T-helper 1 cell treated with Interleukin-12 subunit alpha and Interleukin-12 subunit beta and Interleukin-4 antibody, amounts not matched to agents 30 μg/mL and 1 μg/mL, for 36 hours (primary cell): ENCODE measurements around the gene FAS.

Experiments used
- H3K27ac Mint-ChIP-seq: one replicate; pipeline ENCODE4 v1.8.0; 2021; ENCODE audit warnings: mild to moderate bottlenecking, mixed read lengths
- H3K27me3 Mint-ChIP-seq: one replicate; pipeline ENCODE4 v1.8.0; 2021; ENCODE audit warnings: low read depth, mixed read lengths
- H3K36me3 Mint-ChIP-seq: one replicate; pipeline ENCODE4 v1.8.0; 2021; ENCODE audit warnings: low read depth, mixed read lengths
- H3K4me1 Mint-ChIP-seq: one replicate; pipeline ENCODE4 v1.8.0; 2021; ENCODE audit warnings: low read depth, mixed read lengths
- H3K4me3 Mint-ChIP-seq: one replicate; pipeline ENCODE4 v1.8.0; 2021; ENCODE audit warnings: mild to moderate bottlenecking, moderate library complexity, mixed read lengths
- H3K9me3 Mint-ChIP-seq: one replicate; pipeline ENCODE4 v1.8.0; 2021; ENCODE audit warnings: mixed read lengths

FAS gene

GRCh38 chr10:88990384-88991160 is at the start of gene FAS:
TSS of gene FAS (plus strand) at chr10:88990798. CDS start at chr10:88990877, 79 bp downstream.
- peak within 1 kb of the TSS; percentile 98 for H3K4me3 Mint-ChIP-seq
- peaks cover 54% of the 10 kb centered on the region for H3K4me1 Mint-ChIP-seq
- H3K36me3 Mint-ChIP-seq, result peaks cover 27% of the 10 kb centered on the region
- H3K9me3 Mint-ChIP-seq, result peaks cover 8% of the 10 kb centered on the region
- peak within 1 kb of the TSS; percentile 97 for H3K27ac Mint-ChIP-seq
- no peaks in the 10 kb centered on the region for H3K27me3 Mint-ChIP-seq

GRCh38 chr10:88941026-88941425 is 49.6 kb upstream of the FAS start:
- no peaks in the 10 kb centered on the region for H3K9me3 Mint-ChIP-seq
- H3K4me1 Mint-ChIP-seq, result peaks cover 6% of the 10 kb centered on the region
- no peak overlapping the region for H3K4me3 Mint-ChIP-seq
- no peaks in the 10 kb centered on the region for H3K27me3 Mint-ChIP-seq
- peaks cover 30% of the 10 kb centered on the region for H3K36me3 Mint-ChIP-seq
- no peak overlapping the region for H3K27ac Mint-ChIP-seq

- Mint-ChIP-seq H3K4me1 (peaks cover 1% of the 10 kb centered on the region), H3K9me3 (no peaks in the 10 kb centered on the region), H3K36me3 (peaks cover 28% of the 10 kb centered on the region), H3K27me3 (no peaks in the 10 kb centered on the region), H3K27ac (no peak overlapping the region), H3K4me3 (no peak overlapping the region)
Observed at GRCh38 chr10:88943778-88944177, 46.8 kb upstream of the FAS start.

- Mint-ChIP-seq H3K9me3 (no peaks in the 10 kb centered on the region), H3K4me3 (no peak overlapping the region), H3K36me3 (peaks cover 28% of the 10 kb centered on the region), H3K4me1 (peaks cover 1% of the 10 kb centered on the region), H3K27ac (no peak overlapping the region), H3K27me3 (no peaks in the 10 kb centered on the region)
Observed at GRCh38 chr10:88944813-88945212, 45.8 kb upstream of the FAS start.

- Mint-ChIP-seq H3K4me1 (peaks cover 3% of the 10 kb centered on the region), H3K9me3 (no peaks in the 10 kb centered on the region), H3K27ac (no peak overlapping the region), H3K36me3 (peaks cover 24% of the 10 kb centered on the region), H3K4me3 (no peak overlapping the region), H3K27me3 (peaks cover 4% of the 10 kb centered on the region)
Observed at GRCh38 chr10:88946200-88946599, 44.4 kb upstream of the FAS start.

- Mint-ChIP-seq H3K27ac (no peak overlapping the region), H3K27me3 (peaks cover 6% of the 10 kb centered on the region), H3K36me3 (peaks cover 17% of the 10 kb centered on the region), H3K4me3 (no peak overlapping the region), H3K4me1 (peaks cover 2% of the 10 kb centered on the region), H3K9me3 (no peaks in the 10 kb centered on the region)
Observed at GRCh38 chr10:88946965-88947590, 43.5 kb upstream of the FAS start.

- Mint-ChIP-seq H3K9me3 (no peaks in the 10 kb centered on the region), H3K36me3 (peaks cover 11% of the 10 kb centered on the region), H3K4me3 (no peak overlapping the region), H3K27me3 (peaks cover 6% of the 10 kb centered on the region), H3K27ac (no peak overlapping the region), H3K4me1 (peaks cover 2% of the 10 kb centered on the region)
Observed at GRCh38 chr10:88949051-88949450, 41.5 kb upstream of the FAS start.

GRCh38 chr10:88949912-88950837 is 40.4 kb upstream of the FAS start:
- H3K36me3 Mint-ChIP-seq, result peaks cover 13% of the 10 kb centered on the region

GRCh38 chr10:88952647-88953111 is 37.9 kb upstream of the FAS start, which contains the start of gene ACTA2:
TSS of gene ACTA2 (minus strand) at chr10:88952773. CDS start at chr10:88948930, 3,843 bp downstream.
- Mint-ChIP-seq H3K9me3 (no peaks in the 10 kb centered on the region), H3K36me3 (peaks cover 8% of the 10 kb centered on the region), H3K27me3 (peaks cover 9% of the 10 kb centered on the region), H3K4me3 (no peak within 1 kb of the TSS), H3K27ac (no peak within 1 kb of the TSS), H3K4me1 (peaks cover 2% of the 10 kb centered on the region)

More at GRCh38 chr10:88949912-88950837, 40.4 kb upstream of the FAS start:
- Mint-ChIP-seq H3K27ac (no peak overlapping the region), H3K9me3 (no peaks in the 10 kb centered on the region), H3K27me3 (peaks cover 6% of the 10 kb centered on the region), H3K4me3 (no peak overlapping the region), H3K4me1 (peaks cover 2% of the 10 kb centered on the region)

GRCh38 chr10:88953662-88954061 is 36.9 kb upstream of the FAS start:
- Mint-ChIP-seq H3K4me1 (peaks cover 2% of the 10 kb centered on the region), H3K36me3 (peaks cover 8% of the 10 kb centered on the region), H3K9me3 (no peaks in the 10 kb centered on the region), H3K27ac (no peak overlapping the region), H3K4me3 (no peak overlapping the region), H3K27me3 (peaks cover 9% of the 10 kb centered on the region)

GRCh38 chr10:88954458-88955083 is 36.0 kb upstream of the FAS start:
- H3K9me3 Mint-ChIP-seq, result no peaks in the 10 kb centered on the region
- H3K27me3 Mint-ChIP-seq, result peaks cover 9% of the 10 kb centered on the region
- peaks cover 8% of the 10 kb centered on the region for H3K36me3 Mint-ChIP-seq
- H3K4me1 Mint-ChIP-seq, result peaks cover 2% of the 10 kb centered on the region
- H3K4me3 Mint-ChIP-seq, result no peak overlapping the region
- H3K27ac Mint-ChIP-seq, result no peak overlapping the region

GRCh38 chr10:88957381-88957780 is 33.2 kb upstream of the FAS start:
- Mint-ChIP-seq H3K27ac (no peak overlapping the region), H3K4me3 (no peak overlapping the region), H3K27me3 (peaks cover 4% of the 10 kb centered on the region), H3K36me3 (peaks cover 5% of the 10 kb centered on the region), H3K9me3 (no peaks in the 10 kb centered on the region), H3K4me1 (peaks cover 16% of the 10 kb centered on the region)

- Mint-ChIP-seq H3K4me1 (peaks cover 19% of the 10 kb centered on the region), H3K9me3 (no peaks in the 10 kb centered on the region), H3K36me3 (peaks cover 6% of the 10 kb centered on the region), H3K27ac (no peak overlapping the region), H3K4me3 (no peak overlapping the region), H3K27me3 (peaks cover 7% of the 10 kb centered on the region)
Observed at GRCh38 chr10:88958721-88959120, 31.9 kb upstream of the FAS start.

- Mint-ChIP-seq H3K4me3 (no peak overlapping the region), H3K4me1 (peaks cover 21% of the 10 kb centered on the region), H3K36me3 (peaks cover 3% of the 10 kb centered on the region), H3K9me3 (no peaks in the 10 kb centered on the region), H3K27me3 (peaks cover 7% of the 10 kb centered on the region), H3K27ac (no peak overlapping the region)
Observed at GRCh38 chr10:88960802-88961201, 29.8 kb upstream of the FAS start.
